GM12874 (cell line): ENCODE data around the gene MCRIP2.

ENCODE experiments used
- CTCF ChIP-seq: IDR thresholded peaks from 2 replicates; pipeline ENCODE4 v1.5.1; 2011; ENCODE audit warnings: low read depth, mild to moderate bottlenecking, control low read depth, low read length, moderate library complexity; ENCODE audit not compliant: insufficient read depth

Gene MCRIP2

DNA sequence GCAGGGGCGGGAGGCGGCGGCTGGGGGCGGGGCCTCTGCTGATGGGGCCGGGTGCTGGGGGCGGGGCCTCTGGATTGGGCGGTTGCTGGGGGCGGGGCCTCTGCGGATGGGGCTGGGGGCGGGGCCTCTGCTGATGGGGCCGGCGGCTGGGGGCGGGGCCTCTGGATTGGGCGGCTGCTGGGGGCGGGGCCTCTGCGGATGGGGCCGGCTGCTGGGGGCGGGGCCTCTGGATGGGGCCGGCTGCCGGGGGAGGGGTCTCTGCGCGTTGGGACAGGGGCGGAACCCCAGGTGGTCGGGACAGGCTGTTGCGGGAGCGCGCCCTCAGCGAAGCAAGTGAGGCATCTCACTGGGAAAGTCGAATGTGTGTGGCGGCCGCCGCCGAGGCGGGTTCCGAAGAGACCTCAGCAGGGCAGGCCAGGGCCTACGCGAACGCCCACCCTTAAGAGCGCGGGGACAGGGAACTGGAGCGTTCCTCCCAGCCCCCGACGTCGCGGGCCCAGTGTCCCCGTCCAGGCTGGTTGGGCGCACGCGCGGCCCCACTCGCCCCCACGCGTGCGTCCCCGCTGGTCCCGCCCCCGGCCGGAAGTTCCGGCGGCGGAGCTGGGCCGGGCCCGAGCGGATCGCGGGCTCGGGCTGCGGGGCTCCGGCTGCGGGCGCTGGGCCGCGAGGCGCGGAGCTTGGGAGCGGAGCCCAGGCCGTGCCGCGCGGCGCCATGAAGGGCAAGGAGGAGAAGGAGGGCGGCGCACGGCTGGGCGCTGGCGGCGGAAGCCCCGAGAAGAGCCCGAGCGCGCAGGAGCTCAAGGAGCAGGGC is 38.4 kb downstream of the MCRIP2 start, which contains the start of gene STUB1:
Gene STUB1 (plus strand): TSS at position 597 of the 811 bp plus-strand sequence. CDS start 116 bp downstream, at position 713.
- TF ChIP-seq CTCF = no peak

GRCh38 chr16:680625-680945 is 39.0 kb downstream of the MCRIP2 start:
- no peak for TF ChIP-seq CTCF

- no peak for TF ChIP-seq CTCF
These were observed 39.5 kb downstream of the MCRIP2 start for GRCh38 chr16:680967-681745.

DNA sequence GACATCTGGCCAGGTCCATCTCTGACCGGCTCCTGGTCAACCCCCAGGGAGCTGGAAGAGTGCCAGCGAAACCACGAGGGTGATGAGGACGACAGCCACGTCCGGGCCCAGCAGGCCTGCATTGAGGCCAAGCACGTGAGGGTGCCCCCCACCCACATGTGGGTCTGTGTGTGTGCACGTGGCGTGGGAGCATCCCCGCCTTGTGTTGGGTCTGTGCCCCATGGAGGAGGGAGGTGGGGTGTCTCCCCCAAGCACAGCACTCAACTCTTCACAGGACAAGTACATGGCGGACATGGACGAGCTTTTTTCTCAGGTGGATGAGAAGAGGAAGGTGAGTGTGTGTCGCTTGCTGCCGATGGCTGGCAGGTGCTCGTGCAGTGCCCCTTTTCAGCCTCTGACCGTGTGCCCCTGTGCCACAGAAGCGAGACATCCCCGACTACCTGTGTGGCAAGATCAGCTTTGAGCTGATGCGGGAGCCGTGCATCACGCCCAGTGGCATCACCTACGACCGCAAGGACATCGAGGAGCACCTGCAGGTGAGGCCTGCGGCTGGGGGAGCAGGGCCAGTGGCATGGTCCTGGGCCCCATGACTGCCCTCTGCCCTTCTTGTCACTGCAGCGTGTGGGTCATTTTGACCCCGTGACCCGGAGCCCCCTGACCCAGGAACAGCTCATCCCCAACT is 40.3 kb downstream of the MCRIP2 start:
- no peak for TF ChIP-seq CTCF

DNA sequence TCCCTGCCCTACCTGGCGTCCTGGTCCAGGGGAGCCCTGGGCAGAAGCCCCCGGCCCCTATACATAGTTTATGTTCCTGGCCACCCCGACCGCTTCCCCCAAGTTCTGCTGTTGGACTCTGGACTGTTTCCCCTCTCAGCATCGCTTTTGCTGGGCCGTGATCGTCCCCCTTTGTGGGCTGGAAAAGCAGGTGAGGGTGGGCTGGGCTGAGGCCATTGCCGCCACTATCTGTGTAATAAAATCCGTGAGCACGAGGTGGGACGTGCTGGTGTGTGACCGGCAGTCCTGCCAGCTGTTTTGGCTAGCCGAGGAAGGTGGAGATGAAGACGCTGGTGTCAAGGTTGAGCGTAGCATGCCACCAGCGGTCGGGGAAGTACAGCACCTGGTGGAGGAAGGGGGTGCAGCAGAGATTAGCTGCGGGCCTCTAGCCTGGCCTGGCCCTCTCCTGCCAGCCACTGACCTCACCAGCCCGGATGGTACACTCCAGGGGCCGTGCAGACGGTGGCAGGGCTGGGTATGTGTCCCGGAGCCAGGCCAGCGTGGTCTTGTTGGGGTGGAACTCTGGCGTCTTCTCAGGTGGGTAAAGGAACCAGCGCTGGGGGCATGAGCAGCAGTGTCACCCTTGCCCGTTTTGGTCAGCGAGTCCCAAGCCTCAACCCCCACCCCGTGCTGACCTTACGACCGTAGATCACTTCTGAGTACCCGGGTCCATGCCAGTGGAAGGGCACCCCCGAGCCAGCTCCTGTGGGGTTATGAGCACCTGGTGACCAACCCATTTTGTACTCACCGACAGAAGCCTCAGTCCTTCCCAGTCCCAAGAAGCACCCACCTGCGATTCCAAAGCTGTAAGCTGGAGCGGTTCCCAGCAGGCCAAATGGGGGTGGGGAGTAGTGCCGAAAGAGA is 41.1 kb downstream of the MCRIP2 start:
- no peak for TF ChIP-seq CTCF

GRCh38 chr16:683396-684070 is 41.9 kb downstream of the MCRIP2 start:
- TF ChIP-seq CTCF = no peak
